ENCODE measurements around the gene TBR1.

DNA sequence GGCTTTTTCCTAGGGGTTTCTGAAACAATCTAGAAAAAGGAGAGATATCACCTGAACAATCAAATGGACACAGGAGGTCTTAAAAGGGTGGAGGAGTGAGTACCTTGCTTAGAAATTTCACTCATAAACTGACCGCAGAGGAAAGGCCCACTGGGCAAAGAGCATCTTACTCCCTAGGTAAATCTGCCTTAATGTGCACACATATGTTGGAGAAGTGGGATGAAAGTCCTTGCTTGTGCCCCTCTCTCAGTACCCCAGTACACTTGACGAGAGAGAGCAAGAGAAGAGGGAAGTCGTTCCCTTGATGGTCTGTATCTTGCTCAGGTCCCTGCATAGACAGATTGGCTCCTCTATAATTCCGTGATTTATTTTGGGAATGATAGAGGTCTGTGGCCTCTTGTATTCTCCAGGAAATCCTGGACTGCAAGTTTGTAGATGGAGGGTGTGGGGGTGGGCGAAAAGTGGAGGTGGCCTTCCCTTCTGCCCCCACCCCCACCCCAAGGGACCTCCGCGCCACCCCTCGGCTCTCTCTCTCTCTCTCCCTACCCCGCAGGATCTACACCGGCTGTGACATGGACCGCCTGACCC is 6.8 kb downstream of the TBR1 start:
- no peak for TF ChIP-seq POLR2A (IDR thresholded peaks at IDR 0.05)
- TF ChIP-seq, protein P1, sequence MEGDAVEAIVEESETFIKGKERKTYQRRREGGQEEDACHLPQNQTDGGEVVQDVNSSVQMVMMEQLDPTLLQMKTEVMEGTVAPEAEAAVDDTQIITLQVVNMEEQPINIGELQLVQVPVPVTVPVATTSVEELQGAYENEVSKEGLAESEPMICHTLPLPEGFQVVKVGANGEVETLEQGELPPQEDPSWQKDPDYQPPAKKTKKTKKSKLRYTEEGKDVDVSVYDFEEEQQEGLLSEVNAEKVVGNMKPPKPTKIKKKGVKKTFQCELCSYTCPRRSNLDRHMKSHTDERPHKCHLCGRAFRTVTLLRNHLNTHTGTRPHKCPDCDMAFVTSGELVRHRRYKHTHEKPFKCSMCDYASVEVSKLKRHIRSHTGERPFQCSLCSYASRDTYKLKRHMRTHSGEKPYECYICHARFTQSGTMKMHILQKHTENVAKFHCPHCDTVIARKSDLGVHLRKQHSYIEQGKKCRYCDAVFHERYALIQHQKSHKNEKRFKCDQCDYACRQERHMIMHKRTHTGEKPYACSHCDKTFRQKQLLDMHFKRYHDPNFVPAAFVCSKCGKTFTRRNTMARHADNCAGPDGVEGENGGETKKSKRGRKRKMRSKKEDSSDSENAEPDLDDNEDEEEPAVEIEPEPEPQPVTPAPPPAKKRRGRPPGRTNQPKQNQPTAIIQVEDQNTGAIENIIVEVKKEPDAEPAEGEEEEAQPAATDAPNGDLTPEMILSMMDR (IDR thresholded peaks at IDR 0.05) = no peak

All from adrenal gland (tissue), 5 donors.